CD14-positive monocyte (primary cell): ENCODE data around the gene ADAM19. TPM values are rescaled to one million over a fixed set of nuclear protein-coding genes. Genes with fewer than 3 reads are reported as not detected.

ENCODE experiments used
- DNase-seq, 3 donors: peaks; one replicate each; pipeline ENCODE4 v3.0.0-alpha.2; 2011 to 2022
- H2AFZ ChIP-seq: 2 replicates; pipeline ENCODE4 v1.6.0; 2012; ENCODE audit warnings: mild to moderate bottlenecking, low read depth, low read length, inconsistent platforms; ENCODE audit not compliant: insufficient read depth, poor library complexity, severe bottlenecking
- H3K27ac ChIP-seq, 2 donors: 1 replicate in 1 of 2; 2 replicates in 1 of 2; pipeline ENCODE4 v1.5.1; 2012 to 2013; ENCODE audit warnings: low read length in 2 of 2, control low read depth in 1 of 2, inconsistent platforms in 1 of 2, low read depth in 1 of 2, mild to moderate bottlenecking in 1 of 2
- H3K27me3 ChIP-seq, 2 donors: one replicate each; pipeline versions ENCODE4 v1.6.0 to v1.6.1; 2011 to 2013; ENCODE audit warnings: low read length in 2 of 2; ENCODE audit not compliant: control insufficient read depth in 2 of 2, insufficient read depth in 2 of 2
- H3K36me3 ChIP-seq, 2 donors: replicated peaks in 1 of 2; 1 replicate in 1 of 2; 2 replicates in 1 of 2; pipeline versions ENCODE4 v1.5.1 to v1.6.1; 2012 to 2013; ENCODE audit warnings: low read length in 2 of 2, control low read depth in 1 of 2, inconsistent platforms in 1 of 2, mild to moderate bottlenecking in 1 of 2; ENCODE audit not compliant: insufficient read depth in 2 of 2, control insufficient read depth in 1 of 2
- H3K4me1 ChIP-seq, 2 donors: 1 replicate in 1 of 2; 2 replicates in 1 of 2; pipeline versions ENCODE4 v1.5.1 to v1.6.1; 2012 to 2013; ENCODE audit warnings: low read length in 2 of 2, control low read depth in 1 of 2, inconsistent platforms in 1 of 2, mild to moderate bottlenecking in 1 of 2, moderate library complexity in 1 of 2; ENCODE audit not compliant: insufficient read depth in 2 of 2, control insufficient read depth in 1 of 2
- H3K4me2 ChIP-seq: replicated peaks from 2 replicates; pipeline ENCODE3; 2012; ENCODE audit warnings: low read length, moderate library complexity, mild to moderate bottlenecking; ENCODE audit not compliant: poor library complexity, severe bottlenecking; ENCODE audit errors: extremely low read depth
- H3K4me3 ChIP-seq, 3 experiments: fragments of 200-600 bp in 1 of 3; sonication (generic) in 1 of 3; replicated peaks in 1 of 3; 1 replicate in 2 of 3; 2 replicates in 1 of 3; pipeline ENCODE4 v1.5.1; 2011 to 2013; ENCODE audit warnings: low read length in 3 of 3, mild to moderate bottlenecking in 3 of 3, control low read depth in 2 of 3, low read depth in 2 of 3, inconsistent platforms in 1 of 3, moderate library complexity in 1 of 3
- H3K79me2 ChIP-seq: 2 replicates; pipeline ENCODE4 v1.6.0; 2012; ENCODE audit warnings: mild to moderate bottlenecking, control low read depth, inconsistent platforms, low read length, moderate library complexity; ENCODE audit not compliant: insufficient read depth
- H3K9ac ChIP-seq: 2 replicates; pipeline ENCODE4 v1.6.0; 2017; ENCODE audit warnings: low read length, mild to moderate bottlenecking; ENCODE audit not compliant: insufficient read depth, poor library complexity, severe bottlenecking
- H3K9me3 ChIP-seq, 2 donors: replicated peaks in 1 of 2; 1 replicate in 1 of 2; 2 replicates in 1 of 2; pipeline versions ENCODE4 v1.5.1 to v1.6.1; 2012 to 2013; ENCODE audit warnings: low read length in 2 of 2, control low read depth in 1 of 2; ENCODE audit not compliant: control insufficient read depth in 1 of 2, insufficient read depth in 1 of 2
- H4K20me1 ChIP-seq: 2 replicates; pipeline ENCODE4 v1.6.0; 2012; ENCODE audit warnings: mild to moderate bottlenecking, low read length, control low read depth, moderate library complexity; ENCODE audit not compliant: insufficient read depth
- H3K27ac Mint-ChIP-seq, 7 donors: one replicate each; pipeline ENCODE4 v1.8.0; 2020; ENCODE audit warnings: mild to moderate bottlenecking in 7 of 7, mixed read lengths in 7 of 7, moderate library complexity in 6 of 7, inconsistent platforms in 2 of 7
- H3K27me3 Mint-ChIP-seq, 3 donors: one replicate each; pipeline ENCODE4 v1.8.0; 2021 to 2022; ENCODE audit warnings: low read depth in 3 of 3, mild to moderate bottlenecking in 3 of 3, mixed read lengths in 3 of 3, moderate library complexity in 3 of 3, inconsistent platforms in 1 of 3
- H3K36me3 Mint-ChIP-seq, 2 donors: one replicate each; pipeline ENCODE4 v1.8.0; 2020; ENCODE audit warnings: mixed read lengths in 2 of 2, inconsistent platforms in 1 of 2, mild to moderate bottlenecking in 1 of 2
- H3K4me1 Mint-ChIP-seq: one replicate; pipeline ENCODE4 v1.8.0; 2020; ENCODE audit warnings: mild to moderate bottlenecking, mixed read lengths
- H3K4me3 Mint-ChIP-seq, 2 donors: one replicate each; pipeline ENCODE4 v1.8.0; 2020; ENCODE audit warnings: mild to moderate bottlenecking in 2 of 2, mixed read lengths in 2 of 2, moderate library complexity in 1 of 2
- H3K9me3 Mint-ChIP-seq, 7 donors: one replicate each; pipeline ENCODE4 v1.8.0; 2020 to 2022; ENCODE audit warnings: mixed read lengths in 7 of 7, mild to moderate bottlenecking in 6 of 7, moderate library complexity in 6 of 7, inconsistent platforms in 2 of 7
- CTCF ChIP-seq: fragments of 200-600 bp; IDR thresholded peaks from one replicate; pipeline ENCODE4 v1.8.0; 2022; ENCODE audit warnings: antibody characterized with exemption, mild to moderate bottlenecking
- WGBS: methylation state at CpG from one replicate; pipeline ENCODE4 v1.1.5; 2013; ENCODE audit warnings: missing lambda C conversion rate; ENCODE audit not compliant: insufficient coverage; 5-methylcytosine and 5-hydroxymethylcytosine counted together
- intact Hi-C, 2 donors: fragments of 100-400 bp; cut with micrococcal nuclease; formaldehyde crosslinking; loops; one replicate each; pipeline versions ENCODE4 v1.15.0 to v1.15.1; 2023
- polyA plus RNA-seq, 3 donors: library from polyadenylated mRNA; depleted of rRNA in 1 of 3; unstranded in 2 of 3; stranded (reverse) in 1 of 3; fragments of 300-500 nt in 2 of 3; fragments of >200 nt in 1 of 3; fragmentation: Illumina TruSeq in 2 of 3; gene quantifications; 1 replicate in 2 of 3; 2 replicates in 1 of 3; pipeline ENCODE4 v1.2.3, GENCODE V29; 2012 to 2021

ADAM19 gene
- polyA plus RNA-seq, 3 donors: 3.0 to 12.7 (median 6.2) TPM

GRCh38 chr5:157561110-157561509 lies 14.5 kb downstream of the ADAM19 start:
- peaks cover 72% of the 10 kb centered on the region for H3K4me1 Mint-ChIP-seq
- Histone ChIP-seq H3K36me3 (peaks cover 13 to 31% of the 10 kb centered on the region in 2 donors), H3K79me2 (peaks cover 30% of the 10 kb centered on the region), H3K4me2 (no peak overlapping the region), H3K27ac (peak overlapping the region in 1 of 2 donors; percentile 34), H3K27me3 (no peaks in the 10 kb centered on the region), H2AFZ (no peak overlapping the region), H3K4me1 (peaks cover 60 to 77% of the 10 kb centered on the region in 2 donors), H4K20me1 (no peaks in the 10 kb centered on the region), H3K9ac (no peak overlapping the region), H3K9me3 (no peaks in the 10 kb centered on the region), H3K4me3 (peak overlapping the region in 1 of 3 experiments; percentile 16)
- no peak for DNase-seq
- 98% methylated on average over 5 of the region's 9 CpGs for WGBS
- H3K27me3 Mint-ChIP-seq: peaks cover 0 to 2% (median 2%) of the 10 kb centered on the region in 3 donors
- TF ChIP-seq CTCF: no peak
- H3K9me3 Mint-ChIP-seq: peaks cover 0 to 2% (median 0%) of the 10 kb centered on the region in 7 donors
- H3K4me3 Mint-ChIP-seq: no peak overlapping the region
- intact Hi-C loops: loop anchor here in 1 of 2 donors (10.0 kb wide), 1 partner anchor 54 kb away; no protein-coding TSS in a partner anchor
- peaks cover 45 to 57% of the 10 kb centered on the region in 2 donors for H3K36me3 Mint-ChIP-seq
- peak overlapping the region in 2 of 7 donors; percentile 54 to 77 for H3K27ac Mint-ChIP-seq

- no peak for TF ChIP-seq CTCF
- Mint-ChIP-seq H3K9me3 (no peaks in the 10 kb centered on the region), H3K4me1 (peaks cover 76% of the 10 kb centered on the region), H3K27ac (peak overlapping the region in 1 of 7 donors; percentile 3), H3K36me3 (peaks cover 42 to 48% of the 10 kb centered on the region in 2 donors), H3K4me3 (no peak overlapping the region), H3K27me3 (peaks cover 0 to 2% (median 2%) of the 10 kb centered on the region in 3 donors)
- Histone ChIP-seq H3K27me3 (no peaks in the 10 kb centered on the region), H3K4me3 (no peak overlapping the region), H3K4me2 (no peak overlapping the region), H3K4me1 (peaks cover 61 to 76% of the 10 kb centered on the region in 2 donors), H4K20me1 (peaks cover 1% of the 10 kb centered on the region), H2AFZ (no peak overlapping the region), H3K36me3 (peaks cover 13 to 31% of the 10 kb centered on the region in 2 donors), H3K27ac (peak overlapping the region in 1 of 2 donors; percentile 6), H3K9ac (no peak overlapping the region), H3K79me2 (peaks cover 25% of the 10 kb centered on the region), H3K9me3 (no peaks in the 10 kb centered on the region)
- no peak for DNase-seq
- intact Hi-C loops: loop anchor here in 1 of 2 donors (10.0 kb wide), 1 partner anchor 46 kb away; no protein-coding TSS in a partner anchor
- WGBS: 0% methylated on average over 1 of the region's 2 CpGs
Observed at GRCh38 chr5:157559301-157559700, 16.3 kb downstream of the ADAM19 start.
